HG03039 (cell line): ENCODE data around the gene PGBD1.

ENCODE experiments used
- ATAC-seq: cut with Tn5 transposase; IDR thresholded peaks from one replicate; pipeline ENCODE4 v1.9.1; 2021; ENCODE audit warnings: mild to moderate bottlenecking, moderate library complexity; ENCODE audit not compliant: unreplicated experiment

The PGBD1 gene

GRCh38 chr6:28281288-28282064 is at the start of gene PGBD1:
TSS of gene PGBD1 (plus strand) at chr6:28281572. CDS start at chr6:28283814, 2,242 bp downstream.
- ATAC-seq, result no peak

GRCh38 chr6:28232785-28233184 is 48.6 kb upstream of the PGBD1 start:
- ATAC-seq, result no peak

GRCh38 chr6:28235912-28236452 is 45.4 kb upstream of the PGBD1 start:
- ATAC-seq, result no peak

- no peak for ATAC-seq
These were observed 41.7 kb upstream of the PGBD1 start for GRCh38 chr6:28239636-28240035.

DNA sequence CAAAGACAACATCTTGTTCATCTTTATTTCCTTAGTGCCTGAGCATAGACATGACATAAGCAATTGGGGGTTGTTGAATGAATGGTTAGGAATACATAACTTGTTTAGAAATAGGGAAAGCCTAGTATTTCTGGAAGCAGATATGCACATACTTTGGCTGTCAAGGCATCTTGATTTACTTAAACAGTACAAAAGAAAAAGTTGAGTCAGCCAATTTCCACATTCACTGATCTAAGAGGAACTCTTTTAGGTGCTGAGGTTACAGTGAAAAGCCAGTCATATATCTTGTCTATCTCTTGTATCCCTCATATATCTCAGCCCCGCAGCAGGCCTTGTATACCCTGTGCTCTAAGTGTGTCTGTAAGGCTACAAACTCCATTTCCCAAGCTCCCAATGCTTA is 40.9 kb upstream of the PGBD1 start:
- no peak for ATAC-seq

- ATAC-seq, result no peak
These were observed 37.4 kb upstream of the PGBD1 start for GRCh38 chr6:28243946-28244345.

- ATAC-seq, result no peak
These were observed 36.0 kb upstream of the PGBD1 start for GRCh38 chr6:28245206-28245941.

DNA sequence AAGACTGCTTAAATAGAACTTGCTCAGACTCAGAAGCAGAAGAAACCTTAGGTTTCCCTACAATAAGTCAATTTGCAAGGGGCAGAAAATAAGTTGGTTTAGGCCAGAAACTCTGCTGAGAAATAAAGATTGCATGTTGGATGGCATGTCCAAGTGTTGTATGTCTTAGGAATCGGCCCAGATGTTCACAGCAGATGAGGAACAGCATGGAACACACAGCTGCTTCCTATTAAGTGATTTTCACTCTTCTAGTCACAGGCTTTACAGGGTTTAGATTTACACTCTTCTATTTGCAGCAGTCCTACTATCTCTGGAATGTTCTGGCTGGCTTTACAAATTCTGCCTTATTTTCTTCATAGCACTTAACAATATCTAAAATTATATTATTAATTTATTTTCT is 32.5 kb upstream of the PGBD1 start:
- no peak for ATAC-seq

DNA sequence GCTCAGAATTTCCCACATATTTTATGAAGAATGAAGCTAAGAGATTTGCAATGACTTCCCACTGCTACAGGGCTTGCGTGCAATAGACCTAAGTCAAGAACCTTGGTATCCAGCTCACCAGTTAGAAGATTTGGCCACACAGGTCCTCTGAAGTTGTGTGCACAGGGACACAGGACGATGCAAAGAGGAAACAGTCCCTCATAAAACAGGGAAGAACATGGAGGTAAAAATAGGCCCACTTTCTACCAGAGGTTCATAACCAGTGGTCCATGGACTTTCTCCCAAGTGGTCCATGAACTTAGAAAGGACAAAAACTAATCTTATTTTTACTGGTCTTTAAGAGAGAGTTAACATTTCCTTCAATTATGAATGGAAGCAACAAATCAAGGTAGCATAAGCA is 30.6 kb upstream of the PGBD1 start:
- no peak for ATAC-seq

- peak; percentile 39 for ATAC-seq
These were observed 29.7 kb upstream of the PGBD1 start for GRCh38 chr6:28251661-28252008.

DNA sequence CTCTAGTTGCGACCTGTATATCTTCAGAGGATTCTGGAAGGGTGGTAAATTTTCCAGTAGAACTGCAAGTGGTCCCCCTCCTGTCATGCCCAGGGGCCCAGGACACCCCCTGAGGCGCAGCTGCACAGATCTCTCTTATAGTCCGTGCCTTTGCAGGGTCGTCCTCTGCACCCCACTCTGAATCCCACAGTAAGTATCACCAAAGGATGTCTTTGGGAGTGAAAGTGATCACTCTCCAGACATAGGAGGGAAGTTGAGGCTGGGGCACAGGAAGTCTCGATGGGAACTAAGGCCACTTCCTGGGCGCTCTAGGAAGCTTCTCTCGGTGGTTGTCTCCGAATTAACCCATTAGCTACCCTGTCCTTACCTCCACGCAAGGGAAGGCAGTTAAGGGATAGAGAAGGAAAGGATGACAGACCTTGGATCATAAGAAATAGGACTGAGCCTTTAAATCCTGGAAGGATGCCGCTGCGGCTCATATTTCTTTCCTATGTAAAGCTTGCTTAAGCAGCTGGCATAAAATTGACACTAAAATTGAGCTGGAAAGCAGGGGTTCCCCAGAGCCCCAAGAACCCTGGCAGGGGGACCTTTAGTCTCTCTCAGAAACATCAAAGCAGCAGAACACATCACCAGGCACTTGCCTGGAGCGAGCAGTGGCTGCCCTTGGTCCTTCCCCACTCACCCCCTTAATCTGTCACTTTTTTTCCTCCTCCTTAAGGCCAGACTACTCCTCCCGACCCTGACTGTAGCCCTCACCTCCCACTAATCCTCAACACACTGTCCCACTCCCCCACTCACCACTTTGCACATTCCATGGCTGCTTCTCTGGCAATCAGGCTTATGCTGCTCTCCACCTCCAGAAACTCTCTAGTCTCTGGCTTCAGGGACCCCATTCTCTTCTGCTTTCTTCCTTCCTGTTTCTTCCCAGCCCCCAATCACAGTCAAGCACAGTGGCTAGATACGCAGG is 29.1 kb upstream of the PGBD1 start, which contains the start of gene ZKSCAN4:
TSS of gene ZKSCAN4 (minus strand) at position 261 of the 967 bp plus-strand sequence. CDS start 289 bp downstream, outside the sequence.
- ATAC-seq, result peak; percentile 68

DNA sequence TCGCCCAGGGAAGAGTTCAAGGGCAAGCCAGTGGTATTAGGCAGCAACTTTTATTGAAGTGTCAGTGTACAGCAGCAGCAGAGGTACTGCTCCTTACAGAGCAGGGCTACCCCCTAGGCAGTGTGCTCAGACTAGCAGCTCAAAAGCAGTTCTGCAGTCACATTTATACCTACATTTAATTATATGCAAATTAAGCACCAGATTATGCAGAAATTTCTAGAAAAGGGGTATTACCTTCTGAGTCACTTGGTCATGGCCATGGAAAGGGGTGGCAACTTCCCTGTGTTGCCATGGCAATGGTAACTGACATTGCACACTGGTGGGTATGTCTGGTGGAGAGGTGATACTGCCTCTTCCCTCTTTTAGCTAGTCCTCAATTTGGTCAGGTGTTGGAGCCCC is 27.3 kb upstream of the PGBD1 start:
- no peak for ATAC-seq

- ATAC-seq, result no peak
These were observed 24.3 kb upstream of the PGBD1 start for GRCh38 chr6:28257042-28257441.

DNA sequence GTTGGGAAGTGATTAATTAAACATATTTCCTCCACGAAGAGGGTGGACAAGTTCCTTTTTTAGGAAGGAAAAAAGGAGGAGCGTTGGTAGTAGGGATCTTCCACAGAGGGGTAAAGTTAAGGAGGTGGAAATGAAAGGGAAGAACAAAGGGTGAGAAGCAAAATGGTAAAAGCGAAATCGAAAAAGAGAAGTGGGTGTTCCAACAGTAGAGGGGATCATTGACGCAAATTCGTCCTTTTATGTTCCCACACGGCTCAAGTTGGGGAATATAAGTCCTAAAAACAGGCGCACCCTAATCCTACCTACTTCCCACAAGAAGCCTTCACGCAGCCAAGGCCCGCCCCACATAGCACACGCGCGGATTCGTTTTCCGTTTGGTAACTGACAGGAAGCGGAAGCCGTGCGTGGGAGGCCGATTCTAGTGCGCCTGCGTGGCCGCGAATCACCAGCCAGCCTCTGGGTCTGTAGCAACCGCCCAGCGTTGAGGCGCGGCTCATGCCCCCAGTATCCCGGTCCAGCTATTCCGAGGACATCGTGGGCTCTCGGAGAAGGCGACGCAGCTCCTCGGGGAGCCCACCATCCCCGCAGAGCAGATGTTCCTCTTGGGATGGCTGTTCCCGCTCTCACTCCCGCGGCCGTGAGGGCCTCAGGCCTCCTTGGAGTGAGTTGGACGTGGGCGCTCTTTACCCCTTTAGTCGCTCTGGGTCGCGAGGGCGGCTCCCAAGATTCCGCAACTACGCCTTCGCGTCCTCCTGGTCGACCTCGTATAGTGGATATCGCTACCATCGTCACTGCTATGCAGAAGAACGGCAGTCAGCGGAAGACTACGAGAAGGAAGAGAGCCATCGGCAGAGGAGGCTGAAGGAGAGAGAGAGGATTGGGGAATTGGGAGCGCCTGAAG is 22.2 kb upstream of the PGBD1 start, which contains the start of gene NKAPL:
TSS of gene NKAPL (plus strand) at position 421 of the 901 bp plus-strand sequence. CDS start at position 496, 75 bp downstream.
- ATAC-seq, result no peak

GRCh38 chr6:28263922-28264321 is 17.4 kb upstream of the PGBD1 start:
- ATAC-seq, result no peak

GRCh38 chr6:28264834-28265401 is 16.5 kb upstream of the PGBD1 start:
- ATAC-seq, result no peak

DNA sequence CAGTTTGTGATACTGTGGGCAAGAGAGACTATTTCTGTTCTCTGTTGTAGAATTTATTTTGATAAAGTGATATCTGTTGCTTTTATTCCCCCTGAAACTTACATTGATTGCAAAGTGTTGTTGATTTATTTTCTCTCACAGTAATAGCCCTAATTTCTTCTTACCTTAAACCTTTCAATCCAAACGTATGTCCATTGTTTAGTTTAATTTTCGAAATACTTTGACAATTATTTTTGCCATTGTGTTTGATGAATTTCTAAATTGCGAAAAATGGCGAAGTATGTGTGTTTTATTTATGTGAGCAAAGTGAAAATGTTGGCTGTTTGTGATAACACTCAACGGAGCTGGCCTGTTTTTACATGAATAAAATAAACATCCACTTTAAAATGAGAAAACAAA is 14.8 kb upstream of the PGBD1 start:
- ATAC-seq, result no peak

- peak; percentile 81 for ATAC-seq
These were observed 14.2 kb upstream of the PGBD1 start, which contains the start of gene ZSCAN26 for GRCh38 chr6:28266962-28267694. TSS of gene ZSCAN26 (plus strand) at chr6:28267143. CDS start at chr6:28271920, 4,777 bp downstream.

DNA sequence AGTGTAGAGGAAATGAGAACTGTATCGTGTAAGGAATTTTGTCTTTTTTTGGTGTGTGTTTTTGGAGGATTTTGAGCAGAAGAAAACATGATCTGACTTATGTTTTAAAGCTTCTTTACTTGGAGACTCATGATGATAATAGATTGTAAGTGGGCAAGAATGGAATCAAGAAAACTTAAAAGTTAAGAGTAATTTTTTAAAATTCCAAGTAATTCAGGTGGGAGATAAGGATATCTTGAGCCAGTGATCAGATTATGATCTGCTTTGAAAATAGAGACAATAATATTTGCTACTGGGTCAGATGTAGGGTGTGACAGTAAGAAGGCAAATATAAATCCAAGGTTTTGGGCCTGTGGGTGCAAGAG is 13.7 kb upstream of the PGBD1 start:
- ATAC-seq, result no peak
